Measurements from ENCODE around the gene FAM171A1. TPM values are rescaled to one million over a fixed set of nuclear protein-coding genes. Genes with fewer than 3 reads are reported as not detected.

Gene FAM171A1
- total and polyA plus RNA-seq, 2 of the 13 experiments (the other 11 are each of a cell fraction or from before 2014, with no cell fraction given), result 21.5 to 34.7 TPM

DNA sequence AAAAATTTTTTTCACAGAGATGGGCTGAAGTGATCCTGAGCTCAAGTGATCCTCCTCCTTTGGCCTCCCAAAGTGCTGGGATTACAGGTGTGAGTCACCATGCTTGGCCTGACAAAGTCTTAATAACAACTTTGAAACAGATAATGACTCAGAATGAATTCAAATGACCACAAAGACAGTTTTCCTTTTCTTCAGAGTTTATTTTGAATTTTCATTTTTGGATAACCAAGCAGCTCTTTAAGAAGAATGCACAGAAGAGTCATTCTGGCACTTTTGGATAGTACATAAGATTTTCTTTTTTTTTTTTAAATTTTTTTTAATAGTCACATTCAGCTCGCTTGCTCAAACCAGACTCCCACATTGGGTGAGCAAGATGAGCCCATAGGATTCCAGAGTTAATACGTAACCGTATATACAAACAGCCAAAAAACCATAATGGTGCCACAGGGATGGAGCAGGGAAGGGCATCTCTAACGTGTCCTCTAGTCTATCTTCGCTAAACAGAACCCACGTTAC, 159.6 kb downstream of the FAM171A1 start:
- ATAC-seq, result no peak
- CTCF ChIA-PET (ENCODE audit: low intra/inter-chr PET ratio, low total read pairs), result interaction anchor here (2.4 kb wide), 1 partner anchor 160 kb away, joined by 16 read pairs; the partner anchor contains the start of gene FAM171A1
- H3K79me2 ChIP-seq (ENCODE audit: insufficient read depth, low read length), result no peaks in the 10 kb centered on the region
- 98% methylated on average over 6 of the region's 6 CpGs for WGBS (ENCODE audit: low lambda C conversion rate)
- no peak overlapping the region for H3K27ac ChIP-seq (ENCODE audit: extremely low read length, insufficient read depth, low read length)
- no peak overlapping the region for H2AFZ ChIP-seq (ENCODE audit: low read length)
- H4K20me1 ChIP-seq (ENCODE audit: insufficient read depth, low read length), result no peaks in the 10 kb centered on the region
- no peaks in the 10 kb centered on the region for H3K4me1 ChIP-seq (ENCODE audit: insufficient read depth, low read length)
- no peak for DNase-seq (ENCODE audit: low spot score)
- TF ChIP-seq, protein P1, sequence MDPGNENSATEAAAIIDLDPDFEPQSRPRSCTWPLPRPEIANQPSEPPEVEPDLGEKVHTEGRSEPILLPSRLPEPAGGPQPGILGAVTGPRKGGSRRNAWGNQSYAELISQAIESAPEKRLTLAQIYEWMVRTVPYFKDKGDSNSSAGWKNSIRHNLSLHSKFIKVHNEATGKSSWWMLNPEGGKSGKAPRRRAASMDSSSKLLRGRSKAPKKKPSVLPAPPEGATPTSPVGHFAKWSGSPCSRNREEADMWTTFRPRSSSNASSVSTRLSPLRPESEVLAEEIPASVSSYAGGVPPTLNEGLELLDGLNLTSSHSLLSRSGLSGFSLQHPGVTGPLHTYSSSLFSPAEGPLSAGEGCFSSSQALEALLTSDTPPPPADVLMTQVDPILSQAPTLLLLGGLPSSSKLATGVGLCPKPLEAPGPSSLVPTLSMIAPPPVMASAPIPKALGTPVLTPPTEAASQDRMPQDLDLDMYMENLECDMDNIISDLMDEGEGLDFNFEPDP (CRISPR knock-in tag; conservative IDR thresholded peaks at IDR 0.05), result no peak
- TF ChIP-seq RBM22 (optimal IDR thresholded peaks at IDR 0.05; ENCODE audit: low read length), result peak; percentile 54
- H3K27me3 ChIP-seq (ENCODE audit: control insufficient read depth in 1 of 2, insufficient read depth in 2 of 2, low read length in 2 of 2), result no peaks in the 10 kb centered on the region
- H3K9me3 ChIP-seq (ENCODE audit: low read length), result no peaks in the 10 kb centered on the region
- no peak for FAIRE-seq
- no peak overlapping the region for H3K4me3 ChIP-seq (replicated peaks in 1 of 3; ENCODE audit: insufficient read depth in 1 of 3, low read depth in 2 of 3, low read length in 3 of 3)
- H3K4me2 ChIP-seq (ENCODE audit: low read depth, low read length), result no peak overlapping the region
- POLR2A ChIA-PET, result no interaction called here
- H3K36me3 ChIP-seq (replicated peaks in 1 of 2; ENCODE audit: control insufficient read depth in 1 of 2, insufficient read depth in 2 of 2, low read length in 2 of 2), result peaks cover 16 to 37% of the 10 kb centered on the region in 2 experiments; a peak in 4 of 5 replicates
- no TSS peak for BruUV-seq (replicated peaks)
- no peak overlapping the region for H3K9ac ChIP-seq (ENCODE audit: insufficient read depth, low read depth, low read length)
- intact Hi-C loops (cut with micrococcal nuclease; ENCODE audit: unreplicated experiment) (loop anchor here (2.0 kb wide), 1 partner anchor 161 kb away; no protein-coding TSS in a partner anchor), in situ Hi-C loops (cut with HindIII; ENCODE audit: extremely low pct_ligation_motif_present, low pct_unique_long_range_greater_than_20kb) (no loop called here)

DNA sequence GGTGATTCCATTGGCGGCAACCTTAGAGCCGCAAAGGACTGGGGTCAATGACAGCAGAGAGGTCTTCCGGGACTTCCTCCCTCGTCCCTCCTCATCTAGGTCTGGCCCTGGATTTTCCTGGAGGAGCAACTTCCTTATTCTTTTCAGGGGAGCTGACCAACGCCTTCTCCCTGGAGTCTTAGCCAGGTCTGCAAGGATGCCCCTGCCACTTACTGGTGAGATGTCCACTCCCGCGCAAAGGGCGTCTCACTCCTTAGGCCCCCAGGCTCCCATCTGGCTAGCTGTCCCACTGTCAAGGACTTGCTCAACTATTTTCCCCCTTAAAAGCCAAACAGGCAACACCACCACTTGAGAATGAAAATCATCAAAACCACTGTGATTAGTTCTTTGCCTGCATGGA, 160.6 kb downstream of the FAM171A1 start:
- Histone ChIP-seq H3K27me3 (ENCODE audit: control insufficient read depth in 1 of 2, insufficient read depth in 2 of 2, low read length in 2 of 2) (no peaks in the 10 kb centered on the region), H4K20me1 (ENCODE audit: insufficient read depth, low read length) (no peaks in the 10 kb centered on the region), H3K79me2 (ENCODE audit: insufficient read depth, low read length) (no peaks in the 10 kb centered on the region), H3K9me3 (ENCODE audit: low read length) (no peaks in the 10 kb centered on the region), H3K27ac (ENCODE audit: extremely low read length, insufficient read depth, low read length) (no peak overlapping the region), H3K4me2 (ENCODE audit: low read depth, low read length) (no peak overlapping the region), H2AFZ (ENCODE audit: low read length) (no peak overlapping the region), H3K9ac (ENCODE audit: insufficient read depth, low read depth, low read length) (no peak overlapping the region), H3K4me1 (ENCODE audit: insufficient read depth, low read length) (no peaks in the 10 kb centered on the region), H3K36me3 (replicated peaks in 1 of 2; ENCODE audit: control insufficient read depth in 1 of 2, insufficient read depth in 2 of 2, low read length in 2 of 2) (peaks cover 16 to 34% of the 10 kb centered on the region in 2 experiments; a peak in 4 of 5 replicates), H3K4me3 (replicated peaks in 1 of 3; ENCODE audit: insufficient read depth in 1 of 3, low read depth in 2 of 3, low read length in 3 of 3) (no peak overlapping the region)
- CTCF ChIA-PET (ENCODE audit: low intra/inter-chr PET ratio, low total read pairs), result interaction anchor here (1.6 to 2.4 kb wide), 3 partner anchors 43 to 208 kb away, joined by 5 to 16 read pairs (median 5); partner anchors contain the start of genes FAM171A1 and NMT2
- 100% methylated on average over 8 of the region's 8 CpGs for WGBS (ENCODE audit: low lambda C conversion rate)
- no peak for DNase-seq (ENCODE audit: low spot score)
- in situ Hi-C loops (cut with HindIII; ENCODE audit: extremely low pct_ligation_motif_present, low pct_unique_long_range_greater_than_20kb), result no loop called here
- BruUV-seq (replicated peaks), result no TSS peak
- ATAC-seq, result no peak
- FAIRE-seq, result no peak
- TF ChIP-seq HMGA1 (CRISPR knock-in tag; conservative IDR thresholded peaks at IDR 0.05), result no peak
- intact Hi-C loops (cut with micrococcal nuclease; ENCODE audit: unreplicated experiment), result loop anchor here (2.0 kb wide), 1 partner anchor 162 kb away; no protein-coding TSS in a partner anchor
- POLR2A ChIA-PET, result no interaction called here
